Islet precursor cell (in vitro differentiated cells): ENCODE data around the gene EBI3.
"Not testable (repeated sequence)": the region's sequence is repeated elsewhere in the genome, so short reads cannot be mapped to it uniquely, and the experiment has no call there.

Experiments
- DNase-seq: peaks from one replicate; pipeline ENCODE4 v3.0.0-alpha.2; 2018

The EBI3 gene

DNA sequence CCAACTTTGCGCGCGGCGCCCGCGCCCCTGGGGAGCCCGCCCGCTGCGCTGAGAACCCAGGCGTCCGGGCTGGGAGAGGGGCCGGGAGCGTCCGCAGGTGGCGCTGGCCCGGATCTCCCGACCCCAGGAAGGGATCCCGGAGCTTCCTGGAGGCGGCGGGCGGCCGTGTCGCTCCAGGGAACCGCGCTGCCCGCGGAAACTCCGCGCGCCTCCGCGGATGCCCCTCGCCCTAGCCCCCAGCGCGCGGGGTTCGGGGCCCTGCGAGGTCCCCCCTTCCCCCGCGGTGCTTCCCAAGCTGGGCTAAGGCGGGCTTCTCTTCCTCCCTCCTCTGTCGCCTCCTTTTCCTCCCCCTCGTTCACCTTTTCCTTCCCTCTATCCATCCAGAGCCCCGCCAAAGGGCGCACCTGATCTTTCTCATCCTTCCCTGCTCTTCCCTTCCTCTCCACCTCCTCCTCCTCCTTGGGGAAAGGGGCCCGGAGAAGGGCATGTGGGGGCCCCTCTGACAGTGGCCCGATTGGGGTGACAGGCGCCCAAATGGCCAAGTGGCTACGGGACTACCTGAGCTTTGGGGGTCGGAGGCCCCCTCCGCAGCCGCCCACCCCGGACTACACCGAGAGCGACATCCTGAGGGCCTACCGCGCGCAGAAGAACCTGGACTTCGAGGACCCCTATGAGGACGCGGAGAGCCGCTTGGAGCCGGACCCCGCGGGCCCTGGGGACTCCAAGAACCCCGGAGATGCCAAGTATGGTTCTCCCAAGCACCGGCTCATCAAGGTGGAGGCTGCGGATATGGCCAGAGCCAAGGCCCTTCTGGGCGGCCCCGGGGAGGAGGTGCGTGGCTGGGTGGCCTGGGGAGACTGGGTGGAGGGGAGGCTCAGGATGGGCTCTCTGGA, 50.5 kb downstream of the EBI3 start:
- peak; percentile 47 for DNase-seq

DNA sequence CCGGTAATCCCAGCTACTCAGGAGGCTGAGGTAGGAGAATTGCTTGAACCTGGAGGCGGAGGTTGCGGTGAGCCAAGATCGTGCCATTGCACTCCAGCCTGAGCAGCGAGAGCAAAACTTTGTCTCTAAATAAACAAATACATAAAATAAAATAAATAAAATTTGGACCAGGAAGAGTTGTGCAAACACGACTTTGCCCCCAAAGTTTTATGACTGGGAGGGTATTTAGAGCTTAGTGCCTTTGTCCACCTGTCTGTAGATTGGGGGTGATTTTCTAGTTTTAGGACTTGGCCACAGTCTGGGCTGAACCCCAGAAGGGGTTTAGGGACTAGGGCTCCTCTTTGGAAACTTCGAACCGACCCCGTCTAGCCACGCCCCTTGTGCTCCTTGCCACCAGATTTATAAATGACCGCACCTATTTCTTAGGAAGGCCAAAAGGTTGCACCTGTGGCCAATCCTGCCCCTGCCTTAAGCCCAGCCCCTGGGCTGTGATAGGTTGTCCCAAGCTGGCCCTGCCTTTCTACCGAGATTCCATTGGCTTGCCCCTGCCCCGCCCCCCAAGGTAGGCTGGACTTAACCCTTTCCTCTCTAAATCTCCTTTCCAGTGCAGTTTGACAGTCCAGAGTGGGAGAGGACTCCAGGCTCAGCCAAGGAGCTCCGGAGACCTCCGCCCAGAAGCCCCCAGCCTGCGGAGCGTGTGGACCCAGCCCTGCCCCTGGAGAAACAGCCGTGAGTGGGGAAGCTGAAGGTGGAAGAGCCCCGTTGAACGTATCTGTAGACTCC, 55.0 kb downstream of the EBI3 start:
- DNase-seq, result peak; percentile 75

DNA sequence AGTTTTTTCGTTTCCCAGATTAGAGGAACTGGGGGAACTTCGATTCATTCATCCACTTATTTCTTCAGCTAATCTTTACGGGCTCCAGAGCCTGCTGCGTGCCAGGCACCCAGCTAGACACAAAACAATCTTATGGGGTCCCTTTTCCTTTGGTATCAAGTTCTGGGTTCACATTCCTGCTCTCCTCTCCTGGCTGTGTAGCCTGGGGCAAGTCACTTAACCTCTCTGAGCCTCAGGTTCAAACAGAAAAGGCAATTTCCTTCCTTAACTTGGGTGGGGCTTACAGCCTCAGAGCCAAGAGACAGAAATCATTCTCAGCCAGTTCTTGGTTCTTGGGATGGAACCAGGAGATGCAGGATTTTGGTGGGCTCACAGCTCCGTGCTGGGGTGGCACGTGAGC, 55.7 kb downstream of the EBI3 start:
- no peak for DNase-seq

DNA sequence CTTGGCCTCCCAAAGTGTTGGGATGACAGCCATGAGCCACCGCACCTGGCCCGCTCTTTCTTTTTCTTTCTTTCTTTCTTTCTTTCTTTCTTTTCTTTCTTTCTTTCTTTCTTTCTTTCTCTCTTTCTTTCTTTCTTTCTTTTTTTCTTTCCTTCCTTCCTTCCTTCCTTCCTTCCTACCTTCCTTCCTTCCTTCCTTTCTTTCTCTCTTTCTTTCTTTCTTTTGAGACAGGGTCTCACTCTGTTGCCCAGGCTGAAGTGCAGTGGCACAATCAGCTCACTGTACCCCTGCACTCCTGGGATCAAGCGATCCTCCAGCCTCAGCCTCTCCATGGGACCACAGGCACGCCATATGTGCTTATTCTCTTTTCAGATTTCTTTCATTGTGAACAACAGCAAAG, 56.8 kb downstream of the EBI3 start:
- not testable (repeated sequence) for DNase-seq
